GM21786 (cell line): ENCODE data around the gene LNX1.

Source experiments
- ATAC-seq: cut with Tn5 transposase; IDR thresholded peaks from one replicate; pipeline ENCODE4 v1.9.1; 2021; ENCODE audit not compliant: unreplicated experiment

Gene LNX1

GRCh38 chr4:53601251-53601764 is 10.0 kb upstream of the LNX1 start:
- ATAC-seq: peak; percentile 74

GRCh38 chr4:53599632-53600031 is 8.3 kb upstream of the LNX1 start:
- peak; percentile 67 for ATAC-seq

GRCh38 chr4:53598901-53599300 is 7.6 kb upstream of the LNX1 start:
- no peak for ATAC-seq

- no peak for ATAC-seq
These were observed 7.2 kb upstream of the LNX1 start for GRCh38 chr4:53598483-53598882.

- no peak for ATAC-seq
These were observed 5.6 kb upstream of the LNX1 start for GRCh38 chr4:53596901-53597300.

GRCh38 chr4:53595834-53596233 is 4.5 kb upstream of the LNX1 start:
- no peak for ATAC-seq

GRCh38 chr4:53595204-53595603 is 3.9 kb upstream of the LNX1 start:
- no peak for ATAC-seq

- ATAC-seq: no peak
These were observed 2.5 kb upstream of the LNX1 start for GRCh38 chr4:53593765-53594164.

- ATAC-seq: peak; percentile 34
These were observed 1.6 kb upstream of the LNX1 start for GRCh38 chr4:53592686-53593501.

GRCh38 chr4:53592122-53592521 is 836 bp upstream of the LNX1 start:
- ATAC-seq: no peak

GRCh38 chr4:53590187-53590586 is 1.1 kb downstream of the LNX1 start:
- ATAC-seq: no peak

GRCh38 chr4:53589511-53589910 is 1.8 kb downstream of the LNX1 start:
- no peak for ATAC-seq

GRCh38 chr4:53587135-53587534 is 4.2 kb downstream of the LNX1 start:
- ATAC-seq: no peak

- ATAC-seq: no peak
These were observed 5.0 kb downstream of the LNX1 start for GRCh38 chr4:53586121-53586816.

- ATAC-seq: no peak
These were observed 6.6 kb downstream of the LNX1 start for GRCh38 chr4:53584658-53585057.

- ATAC-seq: no peak
These were observed 7.8 kb downstream of the LNX1 start for GRCh38 chr4:53583513-53583912.

- ATAC-seq: no peak
These were observed 9.1 kb downstream of the LNX1 start for GRCh38 chr4:53582194-53582593.

- ATAC-seq: no peak
These were observed 11.0 kb downstream of the LNX1 start for GRCh38 chr4:53580274-53580673.

- ATAC-seq: no peak
These were observed 11.5 kb downstream of the LNX1 start for GRCh38 chr4:53579826-53580225.

- ATAC-seq: no peak
These were observed 14.5 kb downstream of the LNX1 start for GRCh38 chr4:53576676-53577372.

- ATAC-seq: no peak
These were observed 15.1 kb downstream of the LNX1 start for GRCh38 chr4:53576071-53576617.
